Measurements from ENCODE around the gene SFXN3. TPM values are rescaled to one million over a fixed set of nuclear protein-coding genes. Genes with fewer than 3 reads are reported as not detected.
"Not testable (repeated sequence)": the region's sequence is repeated elsewhere in the genome, so short reads cannot be mapped to it uniquely, and the experiment has no call there.

SFXN3 gene
- total RNA-seq, 4 donors from 2014 or later, result 47.8 to 442 (median 53.1) TPM

GRCh38 chr10:101032637-101033224 is 1.7 kb downstream of the SFXN3 start:
- Histone ChIP-seq H3K4me1 (peaks cover 10 to 29% (median 20%) of the 10 kb centered on the region in 4 donors), H3K9me3 (no peaks in the 10 kb centered on the region), H3K27ac (peak overlapping the region; percentile 91 to 97 (median 95)), H3K36me3 (peaks cover 0 to 6% (median 3%) of the 10 kb centered on the region in 4 donors), H3K27me3 (no peaks in the 10 kb centered on the region), H3K4me3 (peak overlapping the region; percentile 50 to 76 (median 60))
- WGBS, 2 donors (ENCODE audit: low coverage in 1 of 2), result 14% methylated on average over 6 of the region's 6 CpGs; no CpG with 5 or more reads in 1 of the 2 donors
- DNase-seq, result no peak
- TF ChIP-seq EP300 (IDR thresholded peaks at IDR 0.05; ENCODE audit: low read depth), result no peak
- TF ChIP-seq POLR2AphosphoS5 (IDR thresholded peaks at IDR 0.05), result peak in 2 of 3 donors; percentile 3 to 28
- TF ChIP-seq POLR2A (IDR thresholded peaks at IDR 0.05), result no peak
- intact Hi-C loops (cut with DNase I; ENCODE audit: low total_unique reads) (no loop called here), in situ Hi-C loops (cut with MboI; ENCODE audit: low pct_ligation_motif_present in 1 of 4, low pct_unique_long_range_greater_than_20kb in 1 of 4, low sequenced_read_pairs in 3 of 4) (no loop called here)

- H3K36me3 ChIP-seq, result peaks cover 0 to 8% (median 3%) of the 10 kb centered on the region in 4 donors
- TF ChIP-seq CTCF (IDR thresholded peaks at IDR 0.05) (no peak), EP300 (IDR thresholded peaks at IDR 0.05; ENCODE audit: low read depth) (no peak), POLR2AphosphoS5 (IDR thresholded peaks at IDR 0.05) (no peak), POLR2A (IDR thresholded peaks at IDR 0.05) (no peak)
- in situ Hi-C loops (cut with MboI; ENCODE audit: low pct_ligation_motif_present in 1 of 4, low pct_unique_long_range_greater_than_20kb in 1 of 4, low sequenced_read_pairs in 3 of 4), result no loop called here
- H3K27ac ChIP-seq, result peak overlapping the region; percentile 91 to 97 (median 95)
- 75 to 100% methylated on average over 2 to 3 of the region's 3 CpGs for WGBS, 2 donors (ENCODE audit: low coverage in 1 of 2)
- no peaks in the 10 kb centered on the region for H3K9me3 ChIP-seq
- intact Hi-C loops (cut with DNase I; ENCODE audit: low total_unique reads), result no loop called here
- H3K27me3 ChIP-seq, result no peaks in the 10 kb centered on the region
- peak overlapping the region in 1 of 4 donors; percentile 76 for H3K4me3 ChIP-seq
- H3K4me1 ChIP-seq, result peaks cover 10 to 29% (median 20%) of the 10 kb centered on the region in 4 donors
- no peak for DNase-seq
Observed at GRCh38 chr10:101033276-101033675, 2.2 kb downstream of the SFXN3 start.

- H3K27ac ChIP-seq; H3K36me3 ChIP-seq; H3K9me3 ChIP-seq; intact Hi-C loops (cut with DNase I; ENCODE audit: low total_unique reads); DNase-seq; H3K27me3 ChIP-seq; H3K4me3 ChIP-seq; in situ Hi-C loops (cut with MboI; ENCODE audit: low pct_ligation_motif_present in 1 of 4, low pct_unique_long_range_greater_than_20kb in 1 of 4, low sequenced_read_pairs in 3 of 4): not testable (repeated sequence)
- H3K4me1 ChIP-seq, result peaks cover 10 to 29% (median 20%) of the 10 kb centered on the region in 4 donors
- WGBS, 2 donors (ENCODE audit: low coverage in 1 of 2), result 89% methylated on average over 4 of the region's 4 CpGs; no CpG with 5 or more reads in 1 of the 2 donors
Observed at GRCh38 chr10:101034404-101034803, 3.4 kb downstream of the SFXN3 start.

GRCh38 chr10:101035314-101035713 is 4.3 kb downstream of the SFXN3 start:
- Histone ChIP-seq H3K36me3 (peaks cover 0 to 8% (median 3%) of the 10 kb centered on the region in 4 donors), H3K9me3 (no peaks in the 10 kb centered on the region), H3K27me3 (no peaks in the 10 kb centered on the region), H3K4me1 (peaks cover 10 to 26% (median 20%) of the 10 kb centered on the region in 4 donors), H3K4me3 (no peak overlapping the region), H3K27ac (no peak overlapping the region)
- no peak for DNase-seq
- 95% methylated on average over 6 of the region's 7 CpGs; no CpG with 5 or more reads in 1 of the 2 donors for WGBS, 2 donors (ENCODE audit: low coverage in 1 of 2)
- in situ Hi-C loops (cut with MboI; ENCODE audit: low pct_ligation_motif_present in 1 of 4, low pct_unique_long_range_greater_than_20kb in 1 of 4, low sequenced_read_pairs in 3 of 4) (no loop called here), intact Hi-C loops (cut with DNase I; ENCODE audit: low total_unique reads) (no loop called here)
- no peak for TF ChIP-seq POLR2A (IDR thresholded peaks at IDR 0.05)
- TF ChIP-seq POLR2AphosphoS5 (IDR thresholded peaks at IDR 0.05), result no peak
- no peak for TF ChIP-seq CTCF (IDR thresholded peaks at IDR 0.05)
- TF ChIP-seq EP300 (IDR thresholded peaks at IDR 0.05; ENCODE audit: low read depth), result no peak

GRCh38 chr10:101035916-101036702 is 5.1 kb downstream of the SFXN3 start:
- DNase-seq, result no peak
- intact Hi-C loops (cut with DNase I; ENCODE audit: low total_unique reads), result no loop called here
- Histone ChIP-seq H3K36me3 (peaks cover 0 to 8% (median 3%) of the 10 kb centered on the region in 4 donors), H3K9me3 (no peaks in the 10 kb centered on the region), H3K27ac (no peak overlapping the region), H3K27me3 (no peaks in the 10 kb centered on the region), H3K4me3 (no peak overlapping the region), H3K4me1 (peaks cover 5 to 25% (median 16%) of the 10 kb centered on the region in 4 donors)
- 75 to 80% methylated on average over 6 of the region's 10 CpGs for WGBS, 2 donors (ENCODE audit: low coverage in 1 of 2)
- in situ Hi-C loops (cut with MboI; ENCODE audit: low pct_ligation_motif_present in 1 of 4, low pct_unique_long_range_greater_than_20kb in 1 of 4, low sequenced_read_pairs in 3 of 4), result no loop called here
- TF ChIP-seq CTCF (IDR thresholded peaks at IDR 0.05) (no peak), EP300 (IDR thresholded peaks at IDR 0.05; ENCODE audit: low read depth) (no peak), POLR2AphosphoS5 (IDR thresholded peaks at IDR 0.05) (no peak), POLR2A (IDR thresholded peaks at IDR 0.05) (no peak)
